HG03039 (cell line): ENCODE results near the gene APOL1.
"Not testable (repeated sequence)": the region's sequence is repeated elsewhere in the genome, so short reads cannot be mapped to it uniquely, and the experiment has no call there.

ENCODE experiments used
- ATAC-seq: cut with Tn5 transposase; IDR thresholded peaks from one replicate; pipeline ENCODE4 v1.9.1; 2021; ENCODE audit warnings: mild to moderate bottlenecking, moderate library complexity; ENCODE audit not compliant: unreplicated experiment

APOL1 gene

GRCh38 chr22:36290391-36291075 lies 37.6 kb downstream of the APOL1 start:
- ATAC-seq, result not testable (repeated sequence)

- no peak for ATAC-seq
Observed at GRCh38 chr22:36291831-36292740, 39.2 kb downstream of the APOL1 start.

- ATAC-seq, result no peak
Observed at GRCh38 chr22:36292823-36293530, 40.0 kb downstream of the APOL1 start.

GRCh38 chr22:36293606-36294292 lies 40.8 kb downstream of the APOL1 start:
- no peak for ATAC-seq

GRCh38 chr22:36294293-36294620 lies 41.3 kb downstream of the APOL1 start:
- ATAC-seq, result no peak

- no peak for ATAC-seq
Observed at GRCh38 chr22:36294801-36295200, 41.9 kb downstream of the APOL1 start.

GRCh38 chr22:36295247-36295646 lies 42.3 kb downstream of the APOL1 start:
- no peak for ATAC-seq

- no peak for ATAC-seq
Observed at GRCh38 chr22:36296690-36297089, 43.8 kb downstream of the APOL1 start.

GRCh38 chr22:36297568-36297967 lies 44.6 kb downstream of the APOL1 start:
- ATAC-seq, result no peak

GRCh38 chr22:36298118-36298517 lies 45.2 kb downstream of the APOL1 start:
- no peak for ATAC-seq

GRCh38 chr22:36298601-36299000 lies 45.7 kb downstream of the APOL1 start:
- ATAC-seq, result no peak

GRCh38 chr22:36299295-36299694 lies 46.4 kb downstream of the APOL1 start:
- ATAC-seq, result no peak

GRCh38 chr22:36299911-36300310 lies 47.0 kb downstream of the APOL1 start:
- no peak for ATAC-seq

GRCh38 chr22:36300396-36301212 lies 47.7 kb downstream of the APOL1 start:
- ATAC-seq, result no peak

- no peak for ATAC-seq
Observed at GRCh38 chr22:36301384-36301828, 48.5 kb downstream of the APOL1 start.

GRCh38 chr22:36301851-36302250 lies 48.9 kb downstream of the APOL1 start:
- ATAC-seq, result no peak

GRCh38 chr22:36302439-36303114 lies 49.6 kb downstream of the APOL1 start:
- no peak for ATAC-seq

- no peak for ATAC-seq
Observed at GRCh38 chr22:36303115-36303467, 50.2 kb downstream of the APOL1 start.

GRCh38 chr22:36303874-36304273 lies 50.9 kb downstream of the APOL1 start:
- no peak for ATAC-seq

GRCh38 chr22:36304429-36304828 lies 51.5 kb downstream of the APOL1 start:
- ATAC-seq, result no peak
